ENCODE measurements around the gene BAIAP3.
A peak's percentile ranks its signal among the peaks of the same experiment; 100 is the strongest.

- TF ChIP-seq SIX5 (IDR thresholded peaks at IDR 0.05; ENCODE audit: low read depth, low read length, severe bottlenecking) (no peak), CHD1 (IDR thresholded peaks at IDR 0.05; ENCODE audit: low read depth, low read length) (no peak), EED (IDR thresholded peaks at IDR 0.05; ENCODE audit: low read depth) (no peak), CTCF (IDR thresholded peaks at IDR 0.05 in 2 of 3, conservative IDR thresholded peaks at IDR 0.05 in 1 of 3; ENCODE audit: control insufficient read depth in 2 of 3, extremely low read depth in 1 of 3, insufficient read depth in 1 of 3, low read depth in 3 of 3, low read length in 3 of 3) (peak in 1 of 3 experiments; percentile 18; a peak in 1 of 6 replicates), NFXL1 (IDR thresholded peaks at IDR 0.05; ENCODE audit: borderline replicate concordance) (no peak), MXI1 (IDR thresholded peaks at IDR 0.05; ENCODE audit: low read depth, low read length) (no peak; the same call in 1 of the 2 replicates), SUZ12 (IDR thresholded peaks at IDR 0.05; ENCODE audit: unreplicated experiment) (no peak), KDM1A (IDR thresholded peaks at IDR 0.05; ENCODE audit: borderline replicate concordance) (no peak), ZBTB11 (CRISPR knock-in tag; IDR thresholded peaks at IDR 0.05) (no peak)
Measured at GRCh38 chr16:1379304-1380076, 46.0 kb downstream of the BAIAP3 start.
